ENCODE results near the gene NDST1.

NDST1 gene

GRCh38 chr5:150542933-150543445 is 35.1 kb downstream of the NDST1 start:
- H3K4me3 ChIP-seq (ENCODE audit: low read length) = no peak overlapping the region
- DNase-seq (ENCODE audit: low read depth) = no peak
- TF ChIP-seq, protein P1, sequence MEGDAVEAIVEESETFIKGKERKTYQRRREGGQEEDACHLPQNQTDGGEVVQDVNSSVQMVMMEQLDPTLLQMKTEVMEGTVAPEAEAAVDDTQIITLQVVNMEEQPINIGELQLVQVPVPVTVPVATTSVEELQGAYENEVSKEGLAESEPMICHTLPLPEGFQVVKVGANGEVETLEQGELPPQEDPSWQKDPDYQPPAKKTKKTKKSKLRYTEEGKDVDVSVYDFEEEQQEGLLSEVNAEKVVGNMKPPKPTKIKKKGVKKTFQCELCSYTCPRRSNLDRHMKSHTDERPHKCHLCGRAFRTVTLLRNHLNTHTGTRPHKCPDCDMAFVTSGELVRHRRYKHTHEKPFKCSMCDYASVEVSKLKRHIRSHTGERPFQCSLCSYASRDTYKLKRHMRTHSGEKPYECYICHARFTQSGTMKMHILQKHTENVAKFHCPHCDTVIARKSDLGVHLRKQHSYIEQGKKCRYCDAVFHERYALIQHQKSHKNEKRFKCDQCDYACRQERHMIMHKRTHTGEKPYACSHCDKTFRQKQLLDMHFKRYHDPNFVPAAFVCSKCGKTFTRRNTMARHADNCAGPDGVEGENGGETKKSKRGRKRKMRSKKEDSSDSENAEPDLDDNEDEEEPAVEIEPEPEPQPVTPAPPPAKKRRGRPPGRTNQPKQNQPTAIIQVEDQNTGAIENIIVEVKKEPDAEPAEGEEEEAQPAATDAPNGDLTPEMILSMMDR (conservative IDR thresholded peaks at IDR 0.05; ENCODE audit: low read length) = no peak

DNA sequence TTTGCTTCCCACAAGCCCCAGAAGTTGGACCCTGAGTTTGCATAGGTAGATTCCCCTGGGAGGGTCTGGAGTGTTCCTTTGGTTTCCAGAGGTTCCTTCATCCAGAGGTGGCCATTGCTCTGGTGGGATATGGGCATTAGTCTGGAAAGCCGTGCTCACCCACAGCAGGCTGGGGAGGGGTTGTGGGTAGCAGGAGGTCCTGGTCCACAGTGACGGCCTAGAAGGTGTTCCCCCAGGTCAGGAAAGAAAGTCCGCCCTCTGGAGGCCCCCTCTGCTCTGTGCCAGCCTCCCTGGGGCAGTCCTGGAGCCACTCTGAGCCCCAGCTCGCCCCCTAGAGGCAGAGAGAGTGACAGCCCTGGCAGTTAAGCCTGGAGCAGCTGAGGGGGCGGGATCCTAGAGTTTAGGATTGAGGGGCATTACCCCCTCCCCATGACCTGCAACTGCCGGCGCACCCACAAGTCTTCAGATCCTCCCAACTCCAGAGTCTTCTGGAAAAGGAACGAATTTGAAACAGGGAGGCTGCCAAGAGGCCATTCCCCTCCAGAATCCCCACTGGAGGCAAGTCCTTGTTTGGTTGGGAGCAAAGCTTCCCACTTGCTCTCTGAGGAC is 36.8 kb downstream of the NDST1 start:
- TF ChIP-seq, protein P1 (conservative IDR thresholded peaks at IDR 0.05; ENCODE audit: low read length) = peak; percentile 79
- peak; percentile 54 for DNase-seq (ENCODE audit: low read depth)
- H3K4me3 ChIP-seq (ENCODE audit: low read length) = no peak overlapping the region

DNA sequence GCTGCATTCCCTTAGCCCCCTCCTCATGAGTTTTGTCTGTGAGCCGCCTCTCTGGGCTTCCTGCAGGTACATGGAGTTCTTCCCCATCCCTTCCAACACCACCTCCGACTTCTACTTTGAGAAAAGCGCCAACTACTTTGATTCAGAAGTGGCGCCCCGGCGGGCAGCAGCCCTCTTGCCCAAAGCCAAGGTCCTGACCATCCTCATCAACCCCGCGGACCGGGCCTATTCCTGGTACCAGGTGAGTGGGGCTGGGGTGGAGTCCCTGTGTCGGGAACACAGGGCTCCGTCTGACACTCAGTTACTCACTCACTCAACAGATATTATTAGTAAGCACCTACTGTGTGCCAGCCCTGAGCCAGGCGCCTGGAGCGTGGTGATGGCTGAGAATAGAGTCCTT is 37.3 kb downstream of the NDST1 start:
- no peak for DNase-seq (ENCODE audit: low read depth)
- no peak overlapping the region for H3K4me3 ChIP-seq (ENCODE audit: low read length)
- TF ChIP-seq, protein P1 (conservative IDR thresholded peaks at IDR 0.05; ENCODE audit: low read length) = no peak

DNA sequence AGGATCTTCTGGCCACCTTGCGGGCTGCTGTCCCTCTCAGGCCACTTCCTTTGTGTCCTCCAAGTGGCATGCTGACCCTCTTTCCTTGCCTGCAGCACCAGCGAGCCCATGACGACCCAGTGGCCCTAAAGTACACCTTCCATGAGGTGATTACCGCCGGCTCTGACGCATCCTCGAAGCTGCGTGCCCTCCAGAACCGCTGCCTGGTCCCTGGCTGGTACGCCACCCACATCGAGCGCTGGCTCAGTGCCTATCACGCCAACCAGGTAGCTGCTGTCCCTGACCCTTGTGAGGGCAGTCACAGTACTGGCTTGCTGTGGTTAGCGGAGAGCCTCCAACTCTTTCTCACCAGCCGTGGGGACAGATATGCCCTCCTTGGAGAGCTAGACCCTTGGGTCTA is 40.2 kb downstream of the NDST1 start:
- DNase-seq (ENCODE audit: low read depth) = no peak
- TF ChIP-seq, protein P1 (conservative IDR thresholded peaks at IDR 0.05; ENCODE audit: low read length) = no peak

DNA sequence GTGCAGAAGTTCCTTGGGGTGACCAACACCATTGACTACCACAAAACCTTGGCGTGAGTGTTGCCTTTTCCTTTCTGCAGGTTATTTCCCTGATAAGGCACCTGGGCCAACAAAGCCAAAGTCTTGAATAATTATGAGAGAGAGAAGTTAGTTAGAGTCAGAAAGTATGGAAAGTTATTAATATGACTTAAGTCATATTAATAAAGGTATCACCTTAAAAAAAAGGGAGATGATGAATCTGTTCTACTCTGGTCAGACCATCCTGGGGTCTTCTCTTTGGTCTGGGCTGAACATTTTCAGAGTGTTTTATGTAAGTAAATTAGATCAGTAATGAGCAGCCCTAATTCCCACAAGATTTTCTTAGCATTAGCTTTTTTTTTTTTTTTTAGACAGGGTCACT is 41.8 kb downstream of the NDST1 start:
- no peak overlapping the region for H3K4me3 ChIP-seq (ENCODE audit: low read length)
- no peak for DNase-seq (ENCODE audit: low read depth)
- TF ChIP-seq, protein P1 (conservative IDR thresholded peaks at IDR 0.05; ENCODE audit: low read length) = no peak

More for the DNA sequence above, 40.2 kb downstream of the NDST1 start:
- H3K4me3 ChIP-seq (ENCODE audit: low read length) = no peak overlapping the region

GRCh38 chr5:150550286-150550685 is 42.4 kb downstream of the NDST1 start:
- DNase-seq (ENCODE audit: low read depth) = no peak
- no peak overlapping the region for H3K4me3 ChIP-seq (ENCODE audit: low read length)
- TF ChIP-seq, protein P1 (conservative IDR thresholded peaks at IDR 0.05; ENCODE audit: low read length) = no peak

DNA sequence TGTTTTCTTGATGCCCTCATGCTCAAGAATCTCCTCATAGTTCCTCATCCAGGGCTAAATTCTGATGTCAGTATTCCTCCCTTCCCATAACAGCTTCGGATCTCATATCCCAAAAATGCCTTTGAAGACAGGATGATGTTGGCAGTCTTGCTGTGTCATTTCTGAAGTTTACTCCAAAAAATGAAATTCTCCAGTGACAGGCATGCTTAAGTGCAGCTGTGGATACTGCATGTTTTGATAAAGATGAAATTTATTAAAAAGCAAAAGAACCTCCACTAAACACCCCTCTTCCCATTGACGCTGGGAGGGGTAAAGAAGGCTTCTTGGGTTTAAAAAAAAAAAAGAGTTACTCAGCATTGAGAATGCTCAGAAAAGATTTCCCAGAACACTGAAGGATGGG is 43.1 kb downstream of the NDST1 start:
- no peak for DNase-seq (ENCODE audit: low read depth)
- no peak overlapping the region for H3K4me3 ChIP-seq (ENCODE audit: low read length)
- TF ChIP-seq, protein P1 (conservative IDR thresholded peaks at IDR 0.05; ENCODE audit: low read length) = no peak

Measured in AG10803 (cell line).